ENCODE data around the gene TFF2.

Gene TFF2

GRCh38 chr21:42305707-42306147, 45.1 kb downstream of the TFF2 start:
- TF ChIP-seq CTCF (conservative IDR thresholded peaks at IDR 0.05; ENCODE audit: low read depth, low read length): no peak
- H3K4me3 ChIP-seq (ENCODE audit: low read length): no peak overlapping the region
- DNase-seq (ENCODE audit: low read depth): no peak

- DNase-seq (ENCODE audit: low read depth): no peak
- no peak overlapping the region for H3K4me3 ChIP-seq (ENCODE audit: low read length)
- no peak for TF ChIP-seq CTCF (conservative IDR thresholded peaks at IDR 0.05; ENCODE audit: low read depth, low read length)
Observed at GRCh38 chr21:42304556-42305454, 46.0 kb downstream of the TFF2 start.

- no peak for DNase-seq (ENCODE audit: low read depth)
- H3K4me3 ChIP-seq (ENCODE audit: low read length): no peak overlapping the region
- no peak for TF ChIP-seq CTCF (conservative IDR thresholded peaks at IDR 0.05; ENCODE audit: low read depth, low read length)
Observed at GRCh38 chr21:42303443-42303842, 47.4 kb downstream of the TFF2 start.

- no peak for TF ChIP-seq CTCF (conservative IDR thresholded peaks at IDR 0.05; ENCODE audit: low read depth, low read length)
Observed at GRCh38 chr21:42302794-42303193, 48.0 kb downstream of the TFF2 start.

GRCh38 chr21:42302076-42302650, 48.6 kb downstream of the TFF2 start:
- no peak overlapping the region for H3K4me3 ChIP-seq (ENCODE audit: low read length)
- TF ChIP-seq CTCF (conservative IDR thresholded peaks at IDR 0.05; ENCODE audit: low read depth, low read length): no peak
- DNase-seq (ENCODE audit: low read depth): no peak

More at GRCh38 chr21:42302794-42303193, 48.0 kb downstream of the TFF2 start:
- DNase-seq (ENCODE audit: low read depth): no peak
- H3K4me3 ChIP-seq (ENCODE audit: low read length): no peak overlapping the region

- no peak overlapping the region for H3K4me3 ChIP-seq (ENCODE audit: low read length)
- no peak for DNase-seq (ENCODE audit: low read depth)
- no peak for TF ChIP-seq CTCF (conservative IDR thresholded peaks at IDR 0.05; ENCODE audit: low read depth, low read length)
Observed at GRCh38 chr21:42301371-42302075, 49.3 kb downstream of the TFF2 start.

All from retinal pigment epithelial cell (primary cell).